GM19238 (cell line): Measurements from ENCODE around the gene GRM1.
"Not testable (repeated sequence)": the region's sequence is repeated elsewhere in the genome, so short reads cannot be mapped to it uniquely, and the experiment has no call there.

Experiments used
- DNase-seq: peaks from one replicate; pipeline ENCODE4 v3.0.0; 2011; ENCODE audit warnings: low spot score; ENCODE audit not compliant: insufficient read length

The GRM1 gene

GRCh38 chr6:146271163-146271562 lies 242.3 kb downstream of the GRM1 start:
- DNase-seq, result not testable (repeated sequence)

- no peak for DNase-seq
Measured at GRCh38 chr6:146273490-146273889, 244.6 kb downstream of the GRM1 start.

- DNase-seq, result no peak
Measured at GRCh38 chr6:146277142-146277541, 248.3 kb downstream of the GRM1 start.

GRCh38 chr6:146281651-146282362 lies 252.9 kb downstream of the GRM1 start:
- DNase-seq, result no peak

GRCh38 chr6:146282837-146283236 lies 254.0 kb downstream of the GRM1 start:
- DNase-seq, result no peak

GRCh38 chr6:146284311-146284710 lies 255.4 kb downstream of the GRM1 start:
- DNase-seq, result no peak

GRCh38 chr6:146286961-146287360 lies 258.1 kb downstream of the GRM1 start:
- no peak for DNase-seq

- DNase-seq, result no peak
Measured at GRCh38 chr6:146287691-146288369, 259.0 kb downstream of the GRM1 start.

- DNase-seq, result no peak
Measured at GRCh38 chr6:146289816-146290588, 261.1 kb downstream of the GRM1 start.

GRCh38 chr6:146290589-146290901 lies 261.7 kb downstream of the GRM1 start:
- no peak for DNase-seq

GRCh38 chr6:146292506-146292905 lies 263.6 kb downstream of the GRM1 start:
- no peak for DNase-seq

GRCh38 chr6:146295695-146296094 lies 266.8 kb downstream of the GRM1 start:
- no peak for DNase-seq

- no peak for DNase-seq
Measured at GRCh38 chr6:146297815-146298214, 269.0 kb downstream of the GRM1 start.

GRCh38 chr6:146300521-146300920 lies 271.7 kb downstream of the GRM1 start:
- no peak for DNase-seq

- DNase-seq, result no peak
Measured at GRCh38 chr6:146301764-146302163, 272.9 kb downstream of the GRM1 start.

- DNase-seq, result no peak
Measured at GRCh38 chr6:146302994-146303393, 274.1 kb downstream of the GRM1 start.

GRCh38 chr6:146304181-146304580 lies 275.3 kb downstream of the GRM1 start:
- no peak for DNase-seq

- DNase-seq, result no peak
Measured at GRCh38 chr6:146305092-146305491, 276.2 kb downstream of the GRM1 start.

- DNase-seq, result no peak
Measured at GRCh38 chr6:146305951-146306350, 277.1 kb downstream of the GRM1 start.

GRCh38 chr6:146310628-146311027 lies 281.8 kb downstream of the GRM1 start:
- no peak for DNase-seq

- no peak for DNase-seq
Measured at GRCh38 chr6:146311079-146311478, 282.2 kb downstream of the GRM1 start.

GRCh38 chr6:146312608-146313007 lies 283.7 kb downstream of the GRM1 start:
- DNase-seq, result no peak
